NB4 (cell line): ENCODE data around the gene TTC9.

Source experiments
- MYC ChIP-seq: IDR thresholded peaks from 2 replicates; pipeline ENCODE4 v1.6.1; 2011; ENCODE audit warnings: low read depth, low read length
- POLR2A ChIP-seq: IDR thresholded peaks from 2 replicates; pipeline ENCODE4 v1.6.1; 2011; ENCODE audit warnings: mild to moderate bottlenecking; ENCODE audit not compliant: insufficient read length; ENCODE audit errors: extremely low read depth
- TF ChIP-seq, protein P1 (sequence below): IDR thresholded peaks from one replicate; pipeline ENCODE4 v1.5.1; 2012; ENCODE audit warnings: low read depth, low read length
- TF ChIP-seq, protein P2 (sequence below): IDR thresholded peaks from 2 replicates; pipeline ENCODE4 v1.6.1; 2011; ENCODE audit warnings: low read depth, low read length

DNA sequence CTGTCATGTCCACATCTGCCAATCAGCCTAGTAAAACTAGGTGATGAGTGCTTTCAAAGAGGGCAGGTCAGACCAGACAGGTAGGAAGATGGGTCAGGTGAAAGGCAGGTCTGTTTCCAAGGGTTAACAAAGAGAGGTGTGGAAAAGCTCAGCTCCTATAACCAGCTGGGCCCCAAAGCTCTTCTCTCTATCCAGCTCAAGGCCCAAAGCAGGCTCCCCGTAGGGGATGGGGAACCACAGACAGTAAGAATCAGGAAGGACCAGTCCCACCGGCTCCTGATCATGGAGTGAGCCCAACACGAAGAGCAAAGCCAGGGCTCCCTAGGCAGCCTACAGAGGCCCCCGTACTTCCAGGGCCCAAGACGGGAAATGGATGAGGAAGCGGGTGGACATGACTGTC, 83.2 kb downstream of the TTC9 start:
- TF ChIP-seq, protein P1, sequence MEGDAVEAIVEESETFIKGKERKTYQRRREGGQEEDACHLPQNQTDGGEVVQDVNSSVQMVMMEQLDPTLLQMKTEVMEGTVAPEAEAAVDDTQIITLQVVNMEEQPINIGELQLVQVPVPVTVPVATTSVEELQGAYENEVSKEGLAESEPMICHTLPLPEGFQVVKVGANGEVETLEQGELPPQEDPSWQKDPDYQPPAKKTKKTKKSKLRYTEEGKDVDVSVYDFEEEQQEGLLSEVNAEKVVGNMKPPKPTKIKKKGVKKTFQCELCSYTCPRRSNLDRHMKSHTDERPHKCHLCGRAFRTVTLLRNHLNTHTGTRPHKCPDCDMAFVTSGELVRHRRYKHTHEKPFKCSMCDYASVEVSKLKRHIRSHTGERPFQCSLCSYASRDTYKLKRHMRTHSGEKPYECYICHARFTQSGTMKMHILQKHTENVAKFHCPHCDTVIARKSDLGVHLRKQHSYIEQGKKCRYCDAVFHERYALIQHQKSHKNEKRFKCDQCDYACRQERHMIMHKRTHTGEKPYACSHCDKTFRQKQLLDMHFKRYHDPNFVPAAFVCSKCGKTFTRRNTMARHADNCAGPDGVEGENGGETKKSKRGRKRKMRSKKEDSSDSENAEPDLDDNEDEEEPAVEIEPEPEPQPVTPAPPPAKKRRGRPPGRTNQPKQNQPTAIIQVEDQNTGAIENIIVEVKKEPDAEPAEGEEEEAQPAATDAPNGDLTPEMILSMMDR, result no peak
- TF ChIP-seq POLR2A (no peak), MYC (no peak)
- TF ChIP-seq, protein P2, sequence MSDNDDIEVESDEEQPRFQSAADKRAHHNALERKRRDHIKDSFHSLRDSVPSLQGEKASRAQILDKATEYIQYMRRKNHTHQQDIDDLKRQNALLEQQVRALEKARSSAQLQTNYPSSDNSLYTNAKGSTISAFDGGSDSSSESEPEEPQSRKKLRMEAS, result no peak
